Sigmoid colon (tissue), 7 donors: ENCODE measurements around the gene EEF1E1. TPM values are rescaled to one million over a fixed set of nuclear protein-coding genes. Genes with fewer than 3 reads are reported as not detected.

Experiments used
- DNase-seq: peaks from one replicate; pipeline ENCODE4 v3.0.0-alpha.2; 2019
- H3K27ac ChIP-seq, 4 donors: fragments of 200-600 bp; sonication (generic); one replicate each; pipeline ENCODE4 v1.5.1; 2016 to 2019; ENCODE audit warnings: mild to moderate bottlenecking in 1 of 4
- H3K27me3 ChIP-seq, 3 donors: fragments of 200-600 bp; sonication (generic); one replicate each; pipeline ENCODE4 v1.5.1; 2019; ENCODE audit warnings: mild to moderate bottlenecking in 1 of 3
- H3K36me3 ChIP-seq, 4 donors: fragments of 200-600 bp; sonication (generic); one replicate each; pipeline ENCODE4 v1.5.1; 2016 to 2019
- H3K4me1 ChIP-seq, 4 donors: fragments of 200-600 bp; sonication (generic); one replicate each; pipeline ENCODE4 v1.5.1; 2017 to 2019
- H3K4me3 ChIP-seq, 4 donors: fragments of 200-600 bp; sonication (generic); one replicate each; pipeline ENCODE4 v1.5.1; 2017 to 2019; ENCODE audit warnings: mild to moderate bottlenecking in 2 of 4, moderate library complexity in 1 of 4
- H3K9me3 ChIP-seq, 4 donors: fragments of 200-600 bp in 3 of 4; sonication (generic) in 3 of 4; one replicate each; pipeline versions ENCODE4 v1.5.1 to v1.6.1; 2013 to 2019
- EP300 ChIP-seq, 4 donors: sonication (generic); formaldehyde crosslinking; IDR thresholded peaks; one replicate each; pipeline ENCODE4 v1.6.1; 2017; ENCODE audit warnings: antibody characterized with exemption in 4 of 4
- POLR2A ChIP-seq, 2 donors: fragments of 450-650 bp; IDR thresholded peaks; one replicate each; pipeline ENCODE4 v1.6.1; 2016; ENCODE audit warnings: antibody characterized with exemption in 2 of 2, mild to moderate bottlenecking in 2 of 2, moderate library complexity in 2 of 2
- POLR2AphosphoS5 ChIP-seq, 4 donors: sonication (generic); formaldehyde crosslinking; IDR thresholded peaks; one replicate each; pipeline ENCODE4 v1.6.1; 2017; ENCODE audit warnings: antibody characterized with exemption in 4 of 4
- WGBS, 2 donors: extraction: QIAGEN DNeasy Blood & Tissue Kit; methylation state at CpG; one replicate each; pipeline ENCODE4 v1.1.7; 2013; 5-methylcytosine and 5-hydroxymethylcytosine counted together
- intact Hi-C: fragments of 100-400 bp; cut with DNase I; formaldehyde crosslinking; loops from one replicate; pipeline ENCODE4 v1.15.1; 2023
- polyA plus RNA-seq, 3 donors: library from polyadenylated mRNA; stranded (reverse); fragments of 200-250 nt; gene quantifications; one replicate each; pipeline ENCODE4 v1.2.3, GENCODE V29; 2013
- total RNA-seq, 4 donors: library from RNA; depleted of rRNA; stranded (reverse); fragments of >200 nt; gene quantifications; one replicate each; pipeline ENCODE4 v1.1.0, GENCODE V29; 2016
- TF ChIP-seq, protein P1 (sequence below), 4 experiments: fragments of 450-650 bp in 3 of 4; fragments of 200-600 bp in 1 of 4; IDR thresholded peaks; one replicate each; pipeline ENCODE4 v1.5.1; 2016 to 2019; ENCODE audit warnings: antibody characterized with exemption in 4 of 4, mild to moderate bottlenecking in 3 of 4, moderate library complexity in 2 of 4
- donor health status: healthy with polysubstance abuse.
- donor health status: Bipolar disorder and iron deficiency.
- donor health status: healthy.

The EEF1E1 gene
- total and polyA plus RNA-seq, 7 donors = 11.4 to 36.7 (median 21.9) TPM

- Histone ChIP-seq H3K9me3 (no peaks in the 10 kb centered on the region), H3K27me3 (no peaks in the 10 kb centered on the region), H3K4me1 (no peaks in the 10 kb centered on the region), H3K36me3 (no peaks in the 10 kb centered on the region), H3K4me3 (no peak overlapping the region), H3K27ac (no peak overlapping the region)
- TF ChIP-seq EP300 (IDR thresholded peaks at IDR 0.05) (no peak), POLR2AphosphoS5 (IDR thresholded peaks at IDR 0.05) (no peak)
- 71 to 79% methylated on average over 5 of the region's 5 CpGs for WGBS, 2 donors
- no peak for DNase-seq
- intact Hi-C loops = no loop called here
Measured at GRCh38 chr6:8123236-8123635, 20.9 kb upstream of the EEF1E1 start.

GRCh38 chr6:8114956-8115355 lies 12.6 kb upstream of the EEF1E1 start:
- Histone ChIP-seq H3K36me3 (no peaks in the 10 kb centered on the region), H3K9me3 (no peaks in the 10 kb centered on the region), H3K27me3 (no peaks in the 10 kb centered on the region), H3K4me1 (no peaks in the 10 kb centered on the region), H3K27ac (no peak overlapping the region), H3K4me3 (no peak overlapping the region)
- WGBS, 2 donors = 68 to 80% methylated on average over 4 of the region's 4 CpGs
- no peak for DNase-seq
- TF ChIP-seq EP300 (IDR thresholded peaks at IDR 0.05) = no peak
- TF ChIP-seq, protein P1, sequence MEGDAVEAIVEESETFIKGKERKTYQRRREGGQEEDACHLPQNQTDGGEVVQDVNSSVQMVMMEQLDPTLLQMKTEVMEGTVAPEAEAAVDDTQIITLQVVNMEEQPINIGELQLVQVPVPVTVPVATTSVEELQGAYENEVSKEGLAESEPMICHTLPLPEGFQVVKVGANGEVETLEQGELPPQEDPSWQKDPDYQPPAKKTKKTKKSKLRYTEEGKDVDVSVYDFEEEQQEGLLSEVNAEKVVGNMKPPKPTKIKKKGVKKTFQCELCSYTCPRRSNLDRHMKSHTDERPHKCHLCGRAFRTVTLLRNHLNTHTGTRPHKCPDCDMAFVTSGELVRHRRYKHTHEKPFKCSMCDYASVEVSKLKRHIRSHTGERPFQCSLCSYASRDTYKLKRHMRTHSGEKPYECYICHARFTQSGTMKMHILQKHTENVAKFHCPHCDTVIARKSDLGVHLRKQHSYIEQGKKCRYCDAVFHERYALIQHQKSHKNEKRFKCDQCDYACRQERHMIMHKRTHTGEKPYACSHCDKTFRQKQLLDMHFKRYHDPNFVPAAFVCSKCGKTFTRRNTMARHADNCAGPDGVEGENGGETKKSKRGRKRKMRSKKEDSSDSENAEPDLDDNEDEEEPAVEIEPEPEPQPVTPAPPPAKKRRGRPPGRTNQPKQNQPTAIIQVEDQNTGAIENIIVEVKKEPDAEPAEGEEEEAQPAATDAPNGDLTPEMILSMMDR (IDR thresholded peaks at IDR 0.05) = no peak
- TF ChIP-seq POLR2A (IDR thresholded peaks at IDR 0.05) = no peak
- TF ChIP-seq POLR2AphosphoS5 (IDR thresholded peaks at IDR 0.05) = no peak
- intact Hi-C loops = no loop called here

DNA sequence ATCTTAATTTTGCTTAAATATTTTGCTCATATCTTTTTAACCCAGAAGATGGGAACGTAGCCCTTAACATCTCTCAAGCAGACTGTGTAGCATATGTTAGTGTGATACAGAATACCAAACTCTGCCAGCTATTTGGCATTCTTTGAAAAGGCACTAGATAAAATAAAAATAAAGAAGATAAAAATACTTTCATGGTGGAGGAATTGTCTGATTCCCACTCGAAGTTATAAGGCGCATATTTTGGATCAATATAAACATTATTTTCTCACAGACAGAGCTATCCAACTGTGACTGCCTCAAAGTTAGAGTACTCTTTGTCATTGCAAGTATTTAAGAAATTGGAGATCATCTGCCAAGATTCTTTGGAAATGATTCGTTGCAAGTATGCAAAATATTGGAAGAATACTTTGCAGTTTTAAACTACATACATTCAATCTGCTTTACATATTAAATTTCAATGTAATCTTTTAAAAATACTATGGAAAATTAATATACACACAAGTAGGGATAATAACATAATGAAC lies 10.8 kb upstream of the EEF1E1 start:
- no peaks in the 10 kb centered on the region for H3K9me3 ChIP-seq
- no peaks in the 10 kb centered on the region for H3K27me3 ChIP-seq
- H3K4me1 ChIP-seq = no peaks in the 10 kb centered on the region
- no peak overlapping the region for H3K4me3 ChIP-seq
- no peaks in the 10 kb centered on the region for H3K36me3 ChIP-seq
- WGBS, 2 donors = 78 to 84% methylated on average over 4 of the region's 4 CpGs
- DNase-seq = no peak
- H3K27ac ChIP-seq = no peak overlapping the region
- TF ChIP-seq, protein P1 (IDR thresholded peaks at IDR 0.05) = no peak
- TF ChIP-seq POLR2A (IDR thresholded peaks at IDR 0.05) (no peak), EP300 (IDR thresholded peaks at IDR 0.05) (no peak)
- intact Hi-C loops = no loop called here

- H3K27ac ChIP-seq = no peak overlapping the region
- H3K27me3 ChIP-seq = peaks cover 0 to 16% (median 5%) of the 10 kb centered on the region in 3 donors
- H3K9me3 ChIP-seq = no peaks in the 10 kb centered on the region
- TF ChIP-seq, protein P1 (IDR thresholded peaks at IDR 0.05) = no peak
- no peak for TF ChIP-seq POLR2A (IDR thresholded peaks at IDR 0.05)
- TF ChIP-seq EP300 (IDR thresholded peaks at IDR 0.05) = no peak
- TF ChIP-seq POLR2AphosphoS5 (IDR thresholded peaks at IDR 0.05) = no peak
- DNase-seq = no peak
- H3K36me3 ChIP-seq = no peaks in the 10 kb centered on the region
- no peak overlapping the region for H3K4me3 ChIP-seq
- WGBS, 2 donors = 69 to 89% methylated on average over 1 of the region's 1 CpG
- intact Hi-C loops = no loop called here
- H3K4me1 ChIP-seq = no peaks in the 10 kb centered on the region
Measured at GRCh38 chr6:8110725-8111124, 8.4 kb upstream of the EEF1E1 start.

DNA sequence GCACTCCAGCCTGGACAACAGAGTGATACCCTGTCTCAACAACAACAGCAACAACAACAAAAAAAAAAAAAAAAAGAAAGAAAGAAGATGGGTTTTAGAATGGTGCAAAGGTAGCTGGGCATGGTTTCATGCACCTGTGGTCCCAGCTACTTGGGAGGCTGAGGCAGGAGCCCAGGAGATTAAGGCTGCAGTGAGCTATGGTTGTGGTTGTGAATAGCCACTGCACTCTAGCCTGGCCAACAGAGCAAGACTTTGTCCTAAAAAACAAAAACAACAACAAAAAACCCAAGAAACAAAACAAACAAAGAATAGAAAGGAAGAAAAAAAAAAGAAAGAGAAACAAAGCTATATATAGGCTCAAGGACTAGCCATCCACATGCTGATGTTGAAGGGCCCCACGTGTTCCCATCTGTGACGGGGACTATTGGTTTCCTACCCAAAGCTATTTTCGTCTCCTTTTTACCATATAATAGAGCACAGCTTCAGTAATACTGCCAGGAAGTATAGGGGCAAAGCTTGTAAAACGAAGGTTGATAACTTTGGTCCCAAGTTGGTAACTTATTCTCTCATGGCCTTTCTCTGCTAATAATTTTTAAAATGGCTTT lies 7.9 kb upstream of the EEF1E1 start:
- H3K4me1 ChIP-seq = no peaks in the 10 kb centered on the region
- no peak overlapping the region for H3K4me3 ChIP-seq
- no peaks in the 10 kb centered on the region for H3K36me3 ChIP-seq
- H3K9me3 ChIP-seq = no peaks in the 10 kb centered on the region
- H3K27me3 ChIP-seq = peaks cover 0 to 17% (median 5%) of the 10 kb centered on the region in 3 donors
- WGBS, 2 donors = 54 to 86% methylated on average over 4 of the region's 4 CpGs
- no peak for TF ChIP-seq POLR2AphosphoS5 (IDR thresholded peaks at IDR 0.05)
- no peak for TF ChIP-seq POLR2A (IDR thresholded peaks at IDR 0.05)
- intact Hi-C loops = no loop called here
- H3K27ac ChIP-seq = no peak overlapping the region
- no peak for DNase-seq
